GM23338 (cell line): ENCODE measurements around the gene IL12A.

Experiments used
- CREB1 ChIP-seq: fragments of 250-450 bp; sonication (Bioruptor Pico); IDR thresholded peaks from 2 replicates; pipeline ENCODE4 v1.5.0; 2020; ENCODE audit warnings: low read depth, mild to moderate bottlenecking, moderate library complexity
- EZH2phosphoT487 ChIP-seq: fragments of 200-600 bp; sonication (generic); IDR thresholded peaks from one replicate; pipeline ENCODE4 v1.8.1; 2018; ENCODE audit warnings: antibody characterized with exemption; ENCODE audit not compliant: unreplicated experiment
- TF ChIP-seq, protein P1 (sequence below), 2 experiments: fragments of 200-600 bp in 1 of 2; sonication (generic) in 1 of 2; conservative IDR thresholded peaks; 2 replicates each; pipeline versions ENCODE4 v1.5.1 to v1.6.1; 2016 to 2017; ENCODE audit warnings: antibody characterized with exemption in 2 of 2, low read depth in 2 of 2, mild to moderate bottlenecking in 2 of 2, moderate library complexity in 1 of 2

- TF ChIP-seq CREB1 (CRISPR knock-in tag): no peak
- TF ChIP-seq, protein P1, sequence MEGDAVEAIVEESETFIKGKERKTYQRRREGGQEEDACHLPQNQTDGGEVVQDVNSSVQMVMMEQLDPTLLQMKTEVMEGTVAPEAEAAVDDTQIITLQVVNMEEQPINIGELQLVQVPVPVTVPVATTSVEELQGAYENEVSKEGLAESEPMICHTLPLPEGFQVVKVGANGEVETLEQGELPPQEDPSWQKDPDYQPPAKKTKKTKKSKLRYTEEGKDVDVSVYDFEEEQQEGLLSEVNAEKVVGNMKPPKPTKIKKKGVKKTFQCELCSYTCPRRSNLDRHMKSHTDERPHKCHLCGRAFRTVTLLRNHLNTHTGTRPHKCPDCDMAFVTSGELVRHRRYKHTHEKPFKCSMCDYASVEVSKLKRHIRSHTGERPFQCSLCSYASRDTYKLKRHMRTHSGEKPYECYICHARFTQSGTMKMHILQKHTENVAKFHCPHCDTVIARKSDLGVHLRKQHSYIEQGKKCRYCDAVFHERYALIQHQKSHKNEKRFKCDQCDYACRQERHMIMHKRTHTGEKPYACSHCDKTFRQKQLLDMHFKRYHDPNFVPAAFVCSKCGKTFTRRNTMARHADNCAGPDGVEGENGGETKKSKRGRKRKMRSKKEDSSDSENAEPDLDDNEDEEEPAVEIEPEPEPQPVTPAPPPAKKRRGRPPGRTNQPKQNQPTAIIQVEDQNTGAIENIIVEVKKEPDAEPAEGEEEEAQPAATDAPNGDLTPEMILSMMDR (conservative IDR thresholded peaks at IDR 0.05; ENCODE audit: low read depth in 2 of 2): no peak
- TF ChIP-seq EZH2phosphoT487: no peak
These were observed 52.8 kb downstream of the IL12A start for GRCh38 chr3:160041465-160041864.
